Ramos (cell line): ENCODE data around the gene TXNRD2.
"Not testable (repeated sequence)": the region's sequence is repeated elsewhere in the genome, so short reads cannot be mapped to it uniquely, and the experiment has no call there.

Experiments used
- in situ Hi-C: fragments of 300-500 bp; cut with MboI; formaldehyde crosslinking; loops from one replicate; pipeline ENCODE4 v1.14.3; 2022; ENCODE audit warnings: low sequenced_read_pairs; ENCODE audit not compliant: unreplicated experiment

The TXNRD2 gene

GRCh38 chr22:19958083-19959042 lies 16.7 kb upstream of the TXNRD2 start:
- in situ Hi-C loops, result no loop called here

GRCh38 chr22:19957445-19957844 lies 15.8 kb upstream of the TXNRD2 start:
- in situ Hi-C loops, result no loop called here

GRCh38 chr22:19955241-19956128 lies 13.9 kb upstream of the TXNRD2 start:
- in situ Hi-C loops, result no loop called here

GRCh38 chr22:19951346-19951745 lies 9.7 kb upstream of the TXNRD2 start:
- in situ Hi-C loops, result no loop called here

- in situ Hi-C loops, result no loop called here
Measured at GRCh38 chr22:19948057-19948760, 6.6 kb upstream of the TXNRD2 start.

DNA sequence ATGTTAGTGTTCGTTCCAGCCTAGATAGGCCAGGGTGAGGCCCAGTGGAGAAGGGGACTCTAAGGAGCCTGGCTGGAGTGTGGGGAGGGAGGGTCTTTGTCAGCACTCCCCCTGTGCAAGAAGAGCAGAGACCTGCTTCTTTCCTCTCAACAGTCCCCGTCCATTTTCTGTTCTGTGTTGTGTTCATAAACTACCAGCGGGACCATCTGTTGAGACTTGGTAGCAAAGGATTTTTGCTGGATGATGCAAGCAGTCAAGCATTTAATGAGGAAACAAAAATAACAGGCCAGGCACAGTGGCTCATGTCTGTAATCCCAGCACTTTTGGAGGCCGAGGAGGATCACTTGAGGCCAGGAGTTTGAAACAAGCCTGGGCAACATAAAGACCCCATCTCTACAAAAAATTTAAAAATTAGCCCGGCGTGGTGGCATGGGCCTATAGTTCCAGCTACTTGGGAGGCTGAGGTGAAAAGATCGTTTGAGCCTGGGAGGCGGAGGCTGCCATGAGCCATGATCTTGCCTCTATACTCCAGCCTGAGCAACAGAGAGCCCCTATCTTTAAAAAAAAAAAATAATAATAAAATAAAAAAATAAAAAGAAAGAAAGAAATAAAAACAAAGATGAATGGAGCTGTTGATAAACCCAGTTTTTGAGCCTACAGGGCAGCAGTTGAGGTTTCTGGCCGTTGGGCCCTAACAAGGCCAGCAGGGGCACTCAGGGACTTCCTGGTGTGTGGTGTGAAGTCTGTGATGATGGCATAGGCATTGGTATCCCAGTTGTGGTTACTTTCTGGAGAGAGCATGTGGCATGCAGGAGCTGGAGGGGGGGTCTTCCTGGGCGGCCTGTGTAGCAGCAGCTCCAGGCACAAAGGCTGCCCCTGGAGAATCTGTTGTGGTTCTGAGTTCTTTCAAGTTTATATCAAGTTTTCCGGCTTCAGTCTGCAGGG lies 1.7 kb upstream of the TXNRD2 start:
- in situ Hi-C loops, result no loop called here

DNA sequence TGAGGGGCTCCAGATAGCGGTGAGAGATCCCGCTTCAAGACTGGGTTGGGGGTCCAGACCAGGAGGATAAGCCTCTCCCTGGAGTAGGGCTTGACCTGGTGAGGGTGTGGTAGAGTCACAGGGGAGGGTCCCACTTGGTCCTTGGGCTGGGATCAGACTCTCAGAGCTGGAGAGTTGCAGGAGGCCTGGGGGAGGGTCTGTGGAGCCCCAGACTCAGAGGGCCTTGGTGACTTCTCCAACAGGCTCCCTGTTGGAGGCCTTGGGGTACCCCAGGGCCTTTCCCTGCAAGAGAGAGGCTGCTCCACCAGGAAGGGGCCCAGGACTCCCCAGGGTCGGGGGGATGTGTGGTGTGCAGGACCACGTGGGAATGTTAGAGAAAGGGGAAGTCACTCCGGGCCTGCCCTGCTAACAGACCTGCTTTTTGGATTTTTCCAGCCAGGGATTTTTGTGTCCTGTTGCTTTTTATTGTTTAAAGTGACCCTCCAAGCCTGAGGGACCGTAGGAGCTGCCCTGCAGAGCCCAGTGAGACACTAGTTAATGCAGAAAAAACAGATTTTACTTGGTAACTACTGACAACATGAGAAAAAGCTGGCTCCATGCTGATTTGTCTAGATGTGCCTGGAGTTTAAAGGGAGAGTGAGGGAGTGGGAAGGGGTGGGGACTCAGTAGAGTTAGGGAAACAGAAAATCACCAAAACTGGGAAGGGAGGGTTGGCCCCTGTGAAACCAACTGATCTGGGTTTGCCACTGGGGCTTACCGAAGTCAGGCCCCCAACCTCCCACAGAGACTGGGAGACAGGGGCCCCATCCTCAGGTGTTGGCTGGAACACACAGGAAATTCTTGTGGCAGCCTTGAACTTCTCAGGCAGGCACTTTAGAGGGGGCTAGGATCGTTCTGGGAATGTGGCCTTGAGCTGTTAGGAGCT lies 801 bp upstream of the TXNRD2 start:
- in situ Hi-C loops, result no loop called here

DNA sequence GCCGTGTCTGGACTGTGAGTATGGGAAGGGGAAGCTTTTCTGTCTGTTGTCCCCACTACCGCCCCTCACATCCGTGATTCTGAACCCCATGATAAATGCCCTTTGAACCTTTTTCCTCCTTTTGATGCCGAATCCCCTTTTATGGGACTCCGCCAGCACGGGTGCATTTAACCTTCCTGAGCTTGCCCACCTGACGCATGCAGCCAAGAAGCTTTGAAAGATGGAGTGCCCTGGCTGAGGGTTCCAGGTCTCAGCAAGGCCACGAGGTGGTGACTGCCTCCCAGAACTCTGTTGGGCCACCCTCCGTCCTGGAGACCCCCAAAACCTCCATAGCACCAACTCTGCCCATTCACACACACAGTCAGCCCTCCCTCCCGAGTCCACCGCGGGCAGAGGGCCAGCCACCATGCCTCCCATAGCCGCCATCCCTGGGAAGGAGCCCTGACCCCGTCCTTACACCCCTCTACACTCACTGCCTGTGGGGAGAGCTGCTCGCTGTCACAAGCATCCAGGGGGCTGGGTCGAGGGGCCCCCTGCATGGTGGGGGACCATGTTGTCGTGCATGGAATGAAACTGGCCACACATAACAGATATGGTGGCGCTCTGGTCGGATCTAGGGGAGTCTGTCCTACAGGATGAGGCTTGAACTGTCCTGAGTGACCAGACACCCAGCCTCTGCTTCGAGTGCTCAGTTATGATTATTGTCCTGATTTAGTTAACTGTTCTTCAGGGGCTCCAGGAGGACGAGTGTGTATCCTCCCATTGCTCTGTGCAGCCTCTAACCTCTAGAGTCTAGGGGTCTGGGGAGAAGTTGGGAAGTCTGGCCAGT lies 868 bp downstream of the TXNRD2 start:
- in situ Hi-C loops, result no loop called here

DNA sequence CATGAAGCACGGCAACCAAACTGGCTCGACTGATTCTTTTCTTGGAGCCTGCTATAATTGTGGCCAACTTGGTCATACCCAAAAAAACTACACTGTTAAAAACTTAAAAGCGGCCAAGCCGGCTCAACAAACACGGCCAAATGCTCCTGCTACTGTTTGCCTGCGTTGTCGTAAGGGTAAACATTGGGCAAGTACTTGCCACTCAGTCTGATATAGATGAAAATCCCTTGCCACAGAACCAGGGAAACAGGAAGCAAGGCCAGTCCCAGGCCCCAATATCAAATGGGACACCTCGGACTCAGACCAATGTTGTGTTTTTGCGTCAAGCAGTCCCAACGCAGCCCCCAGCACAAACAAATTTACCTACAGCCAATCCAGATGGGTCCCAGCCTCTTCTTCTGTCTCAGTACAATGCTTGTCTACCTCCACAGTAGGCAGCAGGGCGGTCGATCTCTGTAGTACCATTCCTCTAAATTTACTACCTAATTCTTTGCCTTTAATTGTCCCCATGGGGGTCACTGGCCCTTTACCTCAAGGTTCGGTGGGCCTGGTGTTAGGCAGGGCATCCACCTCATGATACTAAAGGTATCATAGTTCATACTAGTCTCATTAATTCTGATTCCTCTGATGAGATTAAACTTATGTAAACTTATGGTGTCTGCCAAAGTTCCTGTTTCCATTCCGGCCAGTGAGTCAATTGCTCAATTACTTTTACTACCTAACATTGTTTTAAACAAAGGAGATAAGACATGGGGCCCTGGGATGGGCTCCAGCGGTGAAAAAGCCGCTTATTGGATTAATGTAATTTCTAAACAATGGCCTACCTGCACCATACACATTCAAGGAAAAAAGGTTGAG lies 3.8 kb downstream of the TXNRD2 start:
- in situ Hi-C loops, result no loop called here

- in situ Hi-C loops, result no loop called here
Measured at GRCh38 chr22:19936513-19936912, 5.1 kb downstream of the TXNRD2 start.

DNA sequence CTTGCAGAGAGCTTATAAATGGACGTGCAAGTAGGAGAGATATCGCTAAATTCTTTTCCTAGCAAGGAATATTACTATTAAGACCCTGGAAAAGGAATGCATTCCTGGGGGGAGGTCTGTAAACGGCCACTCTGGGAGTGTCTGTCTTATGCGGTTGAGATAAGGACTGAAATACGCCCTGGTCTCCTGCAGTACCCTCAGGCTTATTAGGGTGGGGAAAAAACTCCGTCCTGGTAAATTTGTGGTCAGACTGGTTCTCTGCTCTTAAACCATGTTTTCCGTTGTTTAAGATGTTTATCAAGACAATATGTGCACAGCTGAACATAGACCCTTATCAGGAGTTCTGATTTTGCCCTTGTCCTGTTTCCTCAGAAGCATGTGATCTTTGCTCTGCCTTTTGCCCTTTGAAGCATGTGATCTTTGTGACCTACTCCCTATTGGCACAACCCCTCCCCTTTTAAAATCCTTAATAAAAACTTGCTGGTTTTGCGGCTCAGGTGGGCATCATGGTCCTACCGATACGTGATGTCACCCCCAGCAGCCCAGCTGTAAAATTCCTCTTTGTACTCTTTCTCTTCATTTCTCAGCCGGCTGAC lies 6.4 kb downstream of the TXNRD2 start:
- in situ Hi-C loops, result not testable (repeated sequence)

GRCh38 chr22:19933341-19934241 lies 8.0 kb downstream of the TXNRD2 start:
- in situ Hi-C loops, result no loop called here

- in situ Hi-C loops, result no loop called here
Measured at GRCh38 chr22:19932367-19933206, 9.0 kb downstream of the TXNRD2 start.

- in situ Hi-C loops, result no loop called here
Measured at GRCh38 chr22:19931514-19931913, 10.1 kb downstream of the TXNRD2 start.
